ENCODE results near the gene C4orf50. TPM values are rescaled to one million over a fixed set of nuclear protein-coding genes. Genes with fewer than 3 reads are reported as not detected.

Gene C4orf50
- total RNA-seq, 4 donors from 2014 or later, result not detected

DNA sequence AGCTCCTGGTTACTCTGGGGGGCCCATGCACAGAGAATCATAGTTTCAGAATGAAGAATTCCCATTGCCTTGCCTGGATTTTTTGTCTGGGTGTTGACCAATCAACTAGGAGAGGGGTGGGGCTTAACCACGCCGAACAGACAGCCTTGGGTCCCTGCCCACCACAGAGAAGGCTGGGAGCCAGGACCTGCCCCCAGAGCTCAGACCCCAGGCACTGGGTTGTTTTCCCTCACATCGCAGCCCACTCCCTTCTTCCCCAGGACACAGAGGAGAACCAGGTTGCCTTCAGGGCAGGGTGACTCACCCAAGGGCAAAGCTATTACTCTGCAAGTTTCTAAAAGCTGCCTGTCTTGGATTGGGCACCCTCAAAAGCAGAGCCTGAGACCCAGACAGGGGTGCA, 102.0 kb downstream of the C4orf50 start:
- Histone ChIP-seq H3K9me3 (no peaks in the 10 kb centered on the region), H3K27ac (no peak overlapping the region), H3K36me3 (no peaks in the 10 kb centered on the region), H3K4me3 (no peak overlapping the region), H3K4me1 (no peaks in the 10 kb centered on the region), H3K27me3 (peaks cover 48% of the 10 kb centered on the region)
- 63% methylated on average over 1 of the region's 3 CpGs for WGBS
- no peak for TF ChIP-seq EP300 (IDR thresholded peaks at IDR 0.05)
- TF ChIP-seq POLR2AphosphoS5 (IDR thresholded peaks at IDR 0.05), result no peak
- TF ChIP-seq POLR2A (IDR thresholded peaks at IDR 0.05), result no peak
- TF ChIP-seq, protein P1, sequence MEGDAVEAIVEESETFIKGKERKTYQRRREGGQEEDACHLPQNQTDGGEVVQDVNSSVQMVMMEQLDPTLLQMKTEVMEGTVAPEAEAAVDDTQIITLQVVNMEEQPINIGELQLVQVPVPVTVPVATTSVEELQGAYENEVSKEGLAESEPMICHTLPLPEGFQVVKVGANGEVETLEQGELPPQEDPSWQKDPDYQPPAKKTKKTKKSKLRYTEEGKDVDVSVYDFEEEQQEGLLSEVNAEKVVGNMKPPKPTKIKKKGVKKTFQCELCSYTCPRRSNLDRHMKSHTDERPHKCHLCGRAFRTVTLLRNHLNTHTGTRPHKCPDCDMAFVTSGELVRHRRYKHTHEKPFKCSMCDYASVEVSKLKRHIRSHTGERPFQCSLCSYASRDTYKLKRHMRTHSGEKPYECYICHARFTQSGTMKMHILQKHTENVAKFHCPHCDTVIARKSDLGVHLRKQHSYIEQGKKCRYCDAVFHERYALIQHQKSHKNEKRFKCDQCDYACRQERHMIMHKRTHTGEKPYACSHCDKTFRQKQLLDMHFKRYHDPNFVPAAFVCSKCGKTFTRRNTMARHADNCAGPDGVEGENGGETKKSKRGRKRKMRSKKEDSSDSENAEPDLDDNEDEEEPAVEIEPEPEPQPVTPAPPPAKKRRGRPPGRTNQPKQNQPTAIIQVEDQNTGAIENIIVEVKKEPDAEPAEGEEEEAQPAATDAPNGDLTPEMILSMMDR (IDR thresholded peaks at IDR 0.05), result no peak
- no peak for DNase-seq (ENCODE audit: low spot score in 2 of 2)

DNA sequence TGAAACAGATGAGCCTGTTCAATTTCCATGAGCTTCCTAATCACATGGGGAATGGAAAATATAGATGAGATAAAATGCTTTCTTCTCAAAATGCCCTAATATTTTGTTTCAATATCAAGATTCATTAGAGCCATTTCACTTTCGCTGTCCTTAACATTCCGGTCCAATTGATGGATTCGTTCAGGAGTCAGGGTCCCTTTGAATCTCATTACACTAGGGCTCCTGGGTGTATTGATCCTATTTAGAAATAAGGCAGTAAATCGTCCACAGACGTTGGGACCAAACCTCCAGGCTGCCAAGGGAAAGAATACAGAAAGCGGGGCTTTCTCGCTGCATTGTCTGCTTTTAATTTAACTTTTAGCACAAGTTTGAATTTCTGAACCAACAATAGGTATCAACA, 104.8 kb downstream of the C4orf50 start:
- Histone ChIP-seq H3K4me3 (no peak overlapping the region), H3K27ac (no peak overlapping the region), H3K4me1 (no peaks in the 10 kb centered on the region), H3K36me3 (no peaks in the 10 kb centered on the region), H3K27me3 (peaks cover 26% of the 10 kb centered on the region), H3K9me3 (no peaks in the 10 kb centered on the region)
- no peak for DNase-seq (ENCODE audit: low spot score in 2 of 2)
- TF ChIP-seq, protein P1 (IDR thresholded peaks at IDR 0.05), result no peak
- TF ChIP-seq POLR2A (IDR thresholded peaks at IDR 0.05) (no peak), EP300 (IDR thresholded peaks at IDR 0.05) (no peak), POLR2AphosphoS5 (IDR thresholded peaks at IDR 0.05) (no peak)
- WGBS, result 79% methylated on average over 7 of the region's 7 CpGs

DNA sequence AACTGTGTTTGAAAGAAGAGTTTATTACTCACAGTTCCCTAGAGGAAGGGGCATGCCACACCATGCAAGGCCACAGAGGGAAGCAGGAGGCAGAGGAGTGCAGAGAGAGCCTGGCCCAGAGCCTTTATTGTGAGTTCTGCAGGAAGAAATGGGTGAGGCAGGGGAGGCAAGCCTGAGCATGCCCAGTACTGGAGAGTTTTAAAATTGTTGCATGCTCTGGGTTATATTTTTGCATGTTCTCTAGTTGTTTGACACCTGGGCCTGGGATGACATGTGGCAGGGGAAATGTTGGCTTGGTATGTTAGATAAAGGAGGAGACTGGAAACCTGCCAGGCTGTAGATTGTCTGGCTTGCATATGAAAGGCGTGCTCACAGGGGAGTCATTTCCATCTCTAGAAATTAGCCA, 105.6 kb downstream of the C4orf50 start:
- Histone ChIP-seq H3K27ac (no peak overlapping the region), H3K9me3 (no peaks in the 10 kb centered on the region), H3K36me3 (no peaks in the 10 kb centered on the region), H3K4me3 (no peak overlapping the region), H3K4me1 (no peaks in the 10 kb centered on the region), H3K27me3 (peaks cover 20% of the 10 kb centered on the region)
- no peak for DNase-seq (ENCODE audit: low spot score in 2 of 2)
- TF ChIP-seq POLR2AphosphoS5 (IDR thresholded peaks at IDR 0.05) (no peak), EP300 (IDR thresholded peaks at IDR 0.05) (no peak), POLR2A (IDR thresholded peaks at IDR 0.05) (no peak)
- TF ChIP-seq, protein P1 (IDR thresholded peaks at IDR 0.05), result no peak
- WGBS, result 50% methylated on average over 1 of the region's 1 CpG

DNA sequence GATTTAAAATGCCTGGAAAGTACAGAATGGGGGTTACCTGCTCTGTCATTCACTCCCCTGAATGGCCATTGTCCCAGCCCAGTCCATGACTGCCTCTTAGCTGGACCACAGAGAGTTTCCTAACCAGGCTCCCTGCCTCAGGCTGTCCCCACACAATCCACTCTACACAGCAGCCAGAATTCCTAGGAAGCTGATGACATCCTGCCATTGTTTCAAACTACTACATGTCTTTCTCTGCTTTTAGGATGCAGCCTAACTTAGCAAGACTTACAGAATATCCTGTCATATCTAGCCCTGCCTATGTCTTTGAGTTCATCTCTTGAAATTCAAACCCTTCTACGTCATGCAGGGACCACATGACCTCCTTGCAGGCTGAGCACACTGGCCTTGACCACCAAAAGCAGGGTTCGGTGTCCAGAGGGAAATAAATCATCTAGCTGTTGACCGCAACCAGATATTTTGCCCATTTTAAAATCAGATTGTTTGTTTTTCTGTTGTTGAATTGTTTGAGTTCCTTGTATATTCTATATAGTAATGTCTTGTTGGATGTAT, 109.3 kb downstream of the C4orf50 start:
- Histone ChIP-seq H3K4me1 (no peaks in the 10 kb centered on the region), H3K9me3 (no peaks in the 10 kb centered on the region), H3K27me3 (peaks cover 21% of the 10 kb centered on the region), H3K27ac (no peak overlapping the region), H3K4me3 (no peak overlapping the region), H3K36me3 (no peaks in the 10 kb centered on the region)
- TF ChIP-seq POLR2AphosphoS5 (IDR thresholded peaks at IDR 0.05), result no peak
- no peak for TF ChIP-seq EP300 (IDR thresholded peaks at IDR 0.05)
- TF ChIP-seq, protein P1 (IDR thresholded peaks at IDR 0.05), result no peak
- no peak for TF ChIP-seq POLR2A (IDR thresholded peaks at IDR 0.05)
- no peak for DNase-seq (ENCODE audit: low spot score in 2 of 2)
- 70% methylated on average over 3 of the region's 3 CpGs for WGBS

DNA sequence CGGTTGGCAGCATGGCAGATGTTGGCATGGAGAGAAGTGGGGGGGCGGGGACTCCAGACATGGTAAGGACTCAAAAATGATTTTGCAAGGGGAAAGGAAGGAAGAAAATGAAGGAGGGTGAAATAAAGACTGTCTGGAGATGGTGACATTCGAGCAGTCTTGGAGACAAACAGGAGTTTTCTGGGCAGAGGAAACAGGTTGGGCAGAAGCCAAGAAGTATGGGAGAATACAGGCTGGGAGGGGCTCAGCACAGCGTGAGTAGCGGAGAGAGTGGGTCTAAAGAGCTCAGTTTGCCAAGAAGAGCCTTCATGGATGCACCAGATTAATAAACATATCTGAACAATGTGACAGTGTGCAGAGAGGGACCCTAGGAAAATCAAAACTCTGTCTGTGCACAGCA, 112.0 kb downstream of the C4orf50 start:
- H3K9me3 ChIP-seq, result no peaks in the 10 kb centered on the region
- DNase-seq (ENCODE audit: low spot score in 2 of 2), result no peak
- no peaks in the 10 kb centered on the region for H3K4me1 ChIP-seq
- no peaks in the 10 kb centered on the region for H3K36me3 ChIP-seq
- H3K4me3 ChIP-seq, result no peak overlapping the region
- no peak overlapping the region for H3K27ac ChIP-seq
- WGBS, result 23% methylated on average over 5 of the region's 5 CpGs
- peaks cover 38% of the 10 kb centered on the region for H3K27me3 ChIP-seq
- TF ChIP-seq POLR2A (IDR thresholded peaks at IDR 0.05) (no peak), POLR2AphosphoS5 (IDR thresholded peaks at IDR 0.05) (no peak), EP300 (IDR thresholded peaks at IDR 0.05) (no peak)
- TF ChIP-seq, protein P1 (IDR thresholded peaks at IDR 0.05), result no peak

Data from suprapubic skin (tissue), 4 donors.